Measurements from ENCODE around the gene BPIFB1.

The BPIFB1 gene

DNA sequence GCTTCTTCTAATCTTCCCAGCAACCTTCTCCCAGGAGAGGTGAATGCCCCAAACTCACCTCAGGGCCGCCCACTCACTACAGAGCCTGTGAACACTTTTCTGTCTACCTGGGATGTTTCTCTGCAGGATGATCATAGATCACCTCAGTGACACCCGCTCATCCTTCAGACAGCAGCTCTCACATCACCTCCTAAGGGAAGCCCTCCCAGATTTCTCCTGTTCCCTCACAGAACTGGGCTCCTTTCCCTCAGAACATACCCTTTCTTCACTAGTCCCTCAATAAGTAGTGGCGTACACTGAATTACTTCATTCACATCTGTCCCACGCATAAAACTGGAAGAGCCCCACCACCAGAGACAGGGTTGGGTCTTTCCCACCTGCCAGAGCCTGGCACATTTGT, 60.5 kb downstream of the BPIFB1 start:
- DNase-seq (ENCODE audit: low read depth, low spot score) = no peak
- H3K4me3 ChIP-seq (ENCODE audit: low read length) = no peak overlapping the region

DNA sequence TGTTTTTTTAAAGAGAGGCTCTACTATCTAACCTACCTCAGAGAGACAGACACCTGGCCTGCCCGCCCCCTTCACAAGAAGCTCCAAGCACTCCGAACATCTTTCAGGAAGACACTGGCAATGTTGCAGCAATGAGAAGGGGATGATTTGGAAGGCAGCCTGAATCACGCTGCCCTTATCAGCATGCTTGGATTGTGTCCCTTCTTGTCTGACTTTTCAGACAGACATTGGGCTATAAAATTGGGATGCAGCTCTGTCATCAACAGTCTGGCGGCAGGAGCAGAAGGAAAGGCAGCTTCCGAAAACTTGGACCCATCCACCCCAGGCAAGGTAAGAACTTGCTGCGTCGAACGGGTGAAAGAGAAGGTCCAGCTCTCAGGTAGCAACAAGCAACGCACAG, 62.3 kb downstream of the BPIFB1 start:
- H3K4me3 ChIP-seq (ENCODE audit: low read length) = no peak overlapping the region

DNA sequence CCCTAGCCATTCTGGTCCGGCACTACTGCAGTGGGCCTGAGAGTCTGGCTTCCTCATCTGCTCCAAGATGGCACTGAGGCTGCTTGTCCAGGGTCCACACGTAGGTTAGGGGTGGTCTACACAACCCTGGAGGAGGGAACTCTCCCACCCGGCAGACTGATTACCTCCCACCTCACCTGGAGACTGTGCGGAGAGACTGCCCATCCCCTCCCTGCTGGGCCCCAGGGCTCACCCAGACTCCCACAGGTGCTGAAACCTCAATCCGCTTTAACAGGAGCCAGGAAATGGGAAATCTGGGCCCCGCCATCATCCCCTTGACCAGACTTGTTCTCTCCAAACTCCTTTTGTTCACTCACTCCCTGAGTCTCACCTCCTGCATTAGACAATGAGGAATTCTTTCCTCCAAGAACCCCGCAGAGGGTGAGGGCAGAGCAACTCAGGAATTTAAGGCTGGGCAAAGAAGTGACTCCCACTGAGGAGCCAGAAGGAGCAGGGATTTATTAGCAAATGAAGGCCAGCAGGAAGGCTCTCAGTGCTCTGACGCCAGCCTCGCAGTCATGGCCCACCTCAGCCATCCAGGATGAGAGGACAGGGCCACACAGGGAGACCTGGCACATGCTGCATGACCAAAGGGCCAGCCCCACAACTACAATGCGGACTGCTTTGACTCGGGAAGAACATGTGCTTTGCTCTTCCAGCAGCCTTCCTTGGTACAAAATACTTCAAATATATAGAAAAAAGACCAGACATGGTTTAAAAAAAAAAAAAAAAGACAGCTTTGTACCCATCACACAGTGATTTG, 65.3 kb downstream of the BPIFB1 start:
- DNase-seq (ENCODE audit: low read depth, low spot score) = no peak
- no peak overlapping the region for H3K4me3 ChIP-seq (ENCODE audit: low read length)

More for the DNA sequence above, 62.3 kb downstream of the BPIFB1 start:
- DNase-seq (ENCODE audit: low read depth, low spot score) = no peak

DNA sequence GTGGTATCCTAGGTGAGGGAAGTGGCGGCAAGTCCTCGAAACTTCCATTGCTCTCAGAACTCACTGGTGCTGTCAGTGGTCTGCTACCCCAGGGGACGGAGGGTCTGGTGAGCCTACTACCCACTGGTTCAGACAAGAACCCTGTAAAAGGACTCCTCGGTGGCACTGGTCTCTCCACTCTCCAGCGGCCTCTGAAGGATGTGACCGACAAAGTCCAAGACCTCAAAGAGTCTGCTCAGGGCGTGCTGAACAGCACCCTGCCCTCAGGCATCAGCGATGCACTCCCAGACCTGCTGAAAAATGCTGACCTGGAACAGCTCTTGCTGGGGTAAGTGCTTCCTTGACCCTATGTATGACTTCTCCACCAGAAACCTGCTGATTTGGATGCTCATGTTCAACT, 66.5 kb downstream of the BPIFB1 start:
- no peak for DNase-seq (ENCODE audit: low read depth, low spot score)

DNA sequence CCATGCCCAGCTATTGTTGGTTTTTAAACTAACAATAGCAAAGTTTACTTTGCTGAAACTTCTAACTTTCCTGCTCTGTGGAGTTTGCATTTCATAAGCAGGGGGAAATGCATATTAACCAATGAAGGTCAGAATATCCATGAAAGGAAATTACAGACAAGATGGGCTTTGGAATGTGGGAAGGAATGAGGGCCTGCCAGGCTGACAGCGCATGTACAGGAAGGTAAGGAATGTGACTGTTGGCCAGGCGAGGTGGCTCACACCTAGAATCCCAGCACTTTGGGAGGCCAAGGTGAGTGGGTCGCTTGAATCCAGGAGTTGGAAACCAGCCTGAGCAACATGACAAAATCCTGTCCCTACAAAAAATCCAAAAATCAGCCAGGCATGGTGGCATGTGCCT, 68.7 kb downstream of the BPIFB1 start:
- DNase-seq (ENCODE audit: low read depth, low spot score) = no peak
- H3K4me3 ChIP-seq (ENCODE audit: low read length) = no peak overlapping the region

More for the DNA sequence above, 66.5 kb downstream of the BPIFB1 start:
- no peak overlapping the region for H3K4me3 ChIP-seq (ENCODE audit: low read length)

DNA sequence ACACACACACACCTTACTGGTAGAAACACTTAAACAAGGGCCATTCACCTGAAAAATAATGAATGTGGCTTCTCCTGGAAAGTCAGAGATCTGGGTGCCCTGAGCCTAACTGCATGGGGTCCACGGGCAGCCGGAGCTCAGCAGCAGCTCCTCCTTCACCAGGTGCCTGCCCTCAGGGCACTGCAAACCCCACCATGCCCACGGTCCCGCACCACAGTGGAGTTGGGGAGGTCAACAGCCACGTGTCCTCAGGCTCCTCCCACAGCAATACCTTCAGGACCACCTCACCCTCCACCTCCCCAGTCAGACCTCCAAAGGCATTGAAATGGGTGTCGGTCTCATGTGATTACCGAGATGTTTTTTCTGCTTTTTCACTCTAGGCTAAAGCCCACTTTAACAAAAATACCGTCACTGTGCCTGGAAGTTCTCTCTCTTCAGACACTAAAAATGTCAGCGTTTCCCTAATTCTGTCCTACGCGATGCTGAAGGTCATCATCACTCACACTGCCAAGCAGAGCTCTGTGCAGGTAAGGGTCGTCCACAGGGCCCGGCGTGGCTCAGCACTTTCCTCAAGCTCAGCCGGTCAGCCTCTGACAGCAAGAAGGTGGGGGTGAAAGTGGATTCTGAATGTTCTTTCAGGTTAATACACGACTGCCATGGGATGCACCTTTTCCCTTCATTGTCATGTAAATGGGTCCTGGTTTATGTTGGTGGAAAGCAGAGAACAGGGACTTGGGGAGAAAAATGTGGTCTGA, 69.4 kb downstream of the BPIFB1 start:
- no peak overlapping the region for H3K4me3 ChIP-seq (ENCODE audit: low read length)
- no peak for DNase-seq (ENCODE audit: low read depth, low spot score)

DNA sequence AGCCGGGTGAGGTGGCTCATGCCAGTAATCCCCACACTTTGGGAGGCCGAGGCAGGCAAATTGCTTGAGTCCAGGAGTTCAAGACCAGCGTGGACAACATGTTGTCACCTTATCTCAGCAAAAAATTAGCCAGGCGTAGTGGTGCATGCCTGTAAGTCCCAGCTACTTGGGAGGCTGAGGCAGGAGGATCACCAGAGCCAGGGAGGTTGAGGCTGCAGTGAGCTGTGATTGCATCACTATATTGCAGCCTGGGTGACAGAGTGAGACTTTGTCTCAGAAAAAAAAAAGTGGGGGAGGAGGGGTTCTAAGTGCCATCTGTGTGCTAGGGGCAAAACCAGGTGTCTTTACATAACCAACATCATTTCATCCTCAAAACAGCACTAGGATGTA, 70.0 kb downstream of the BPIFB1 start:
- H3K4me3 ChIP-seq (ENCODE audit: low read length) = no peak overlapping the region
- DNase-seq (ENCODE audit: low read depth, low spot score) = peak; percentile 48

All from Jurkat, Clone E6-1 (cell line).